NCI-H524 (cell line): ENCODE results near the gene COL5A2.
A peak's percentile ranks its signal among the peaks of the same experiment; 100 is the strongest.

Source experiments
- DNase-seq, 2 experiments: peaks; one replicate each; lab custom pipeline; 2025; lab: John Stamatoyannopoulos, UW

COL5A2 gene

GRCh38 chr2:189179570-189179950 is at the start of gene COL5A2:
TSS of gene COL5A2 (minus strand) at chr2:189179761. CDS start at chr2:189179604, 157 bp downstream.
- DNase-seq, result no peak

DNA sequence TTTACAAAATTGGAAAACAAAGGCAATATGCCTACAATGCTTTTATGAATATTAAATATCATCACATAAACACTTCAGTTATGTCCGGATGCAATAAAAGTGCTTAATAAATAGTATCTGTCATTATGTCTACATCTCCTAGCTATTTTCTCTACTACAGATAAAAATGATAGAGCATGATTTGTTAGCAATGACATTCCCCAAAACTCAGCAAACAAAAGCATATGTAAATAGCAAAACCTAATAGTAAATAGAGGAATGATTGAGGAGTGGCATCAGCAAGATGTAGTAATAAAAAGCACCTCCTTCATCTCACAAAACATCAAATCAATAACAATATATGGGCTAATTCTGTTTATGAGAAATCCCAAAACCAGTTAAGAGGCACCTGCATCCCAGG is 46.5 kb upstream of the COL5A2 start:
- no peak for DNase-seq

GRCh38 chr2:189225032-189225431 is 45.5 kb upstream of the COL5A2 start:
- DNase-seq, result peak in 1 of 2 experiments; percentile 4

- DNase-seq, result peak in 1 of 2 experiments; percentile 27
Observed at GRCh38 chr2:189222468-189223105, 43.0 kb upstream of the COL5A2 start.

DNA sequence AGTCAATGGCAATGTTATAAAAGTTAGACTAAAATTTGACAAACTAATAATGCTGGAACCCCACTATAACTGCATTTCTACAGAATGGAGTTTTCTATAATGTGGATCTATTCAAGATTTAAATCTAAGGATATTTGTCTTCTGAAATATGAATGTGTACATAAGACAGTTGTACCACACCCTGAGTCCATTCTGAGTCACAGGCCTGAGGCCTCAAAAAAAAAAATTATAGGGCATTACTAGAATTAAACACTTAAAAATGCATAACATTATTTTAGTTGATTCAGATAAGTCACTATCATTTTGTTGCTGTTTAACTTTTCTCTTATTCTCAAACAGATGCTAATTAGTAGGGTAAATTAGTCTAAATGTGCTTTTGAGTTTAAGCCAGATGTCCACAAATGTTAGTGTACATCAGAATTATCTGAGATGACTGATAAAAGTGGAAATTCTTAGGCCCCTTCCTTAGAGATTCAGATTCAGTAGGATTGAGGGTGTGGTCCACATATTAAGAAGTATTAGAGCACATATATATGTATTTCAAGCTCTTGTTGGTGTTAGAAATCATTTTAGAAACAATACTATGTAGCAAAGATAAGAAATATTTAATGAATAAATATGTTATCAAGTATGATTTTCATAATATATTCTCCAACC is 42.4 kb upstream of the COL5A2 start:
- DNase-seq, result no peak

- DNase-seq, result no peak
Observed at GRCh38 chr2:189218236-189218635, 38.7 kb upstream of the COL5A2 start.

- DNase-seq, result no peak
Observed at GRCh38 chr2:189217541-189217940, 38.0 kb upstream of the COL5A2 start.

DNA sequence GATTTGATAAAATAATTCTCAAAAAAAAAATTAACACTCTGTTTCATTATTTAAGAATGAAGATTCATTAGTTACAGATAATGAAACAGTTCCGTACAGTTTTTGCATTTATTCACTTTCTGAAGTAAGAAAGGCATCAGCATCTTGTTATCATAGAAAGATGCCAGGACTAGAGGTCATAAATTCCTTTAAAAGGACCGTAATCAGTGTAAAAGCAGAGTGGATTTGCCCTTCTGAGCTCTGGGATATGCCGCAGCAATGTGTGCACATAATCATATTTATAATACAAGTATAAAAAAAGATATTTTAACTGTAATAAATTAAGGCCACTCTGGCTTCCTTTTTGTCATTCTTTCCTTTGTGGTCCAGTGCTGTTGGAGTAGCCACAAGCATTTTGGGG is 37.5 kb upstream of the COL5A2 start:
- DNase-seq, result no peak

- no peak for DNase-seq
Observed at GRCh38 chr2:189214484-189214883, 34.9 kb upstream of the COL5A2 start.

- no peak for DNase-seq
Observed at GRCh38 chr2:189213250-189213649, 33.7 kb upstream of the COL5A2 start.

DNA sequence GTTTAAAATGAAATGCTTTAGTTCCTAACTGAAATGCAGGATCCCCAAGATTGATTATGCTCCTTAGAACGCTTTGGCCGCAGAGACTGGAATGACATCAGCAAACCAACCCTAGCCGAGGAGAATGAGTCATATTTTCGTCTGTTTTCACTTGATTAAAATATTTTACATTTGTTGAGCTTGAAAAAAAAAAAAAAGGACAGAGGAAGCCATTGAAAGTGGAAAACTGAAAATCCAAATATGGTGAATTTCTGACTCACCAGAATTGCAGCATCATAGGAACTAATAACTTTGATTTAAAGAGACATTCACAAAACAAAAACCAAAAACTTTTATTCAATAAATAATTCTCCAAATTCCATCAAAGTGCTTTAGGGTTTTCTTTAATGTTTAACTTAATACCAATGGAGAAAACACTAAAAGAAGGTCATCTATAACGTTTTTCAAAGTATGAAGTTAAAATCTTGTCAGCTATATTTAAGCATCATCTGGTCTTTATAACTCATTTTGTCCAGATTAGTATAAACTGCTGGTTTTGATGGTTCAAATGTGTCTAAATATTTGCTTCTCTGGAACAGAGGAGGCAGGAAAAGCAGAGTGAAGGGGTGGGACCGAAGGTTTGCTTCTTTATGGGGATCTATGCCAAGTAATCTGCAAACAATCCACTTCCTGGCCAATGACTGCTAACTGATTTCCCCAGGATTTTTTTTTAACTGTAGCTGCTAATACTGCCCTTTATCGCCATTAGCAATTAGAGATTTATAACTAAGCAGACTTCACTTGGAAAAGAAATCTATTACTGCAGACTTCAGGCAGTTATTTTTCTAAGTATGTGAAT is 30.9 kb upstream of the COL5A2 start:
- DNase-seq, result no peak

GRCh38 chr2:189208254-189208653 is 28.7 kb upstream of the COL5A2 start:
- no peak for DNase-seq

GRCh38 chr2:189204322-189204941 is 24.9 kb upstream of the COL5A2 start:
- DNase-seq, result no peak

GRCh38 chr2:189203177-189203799 is 23.7 kb upstream of the COL5A2 start:
- no peak for DNase-seq

DNA sequence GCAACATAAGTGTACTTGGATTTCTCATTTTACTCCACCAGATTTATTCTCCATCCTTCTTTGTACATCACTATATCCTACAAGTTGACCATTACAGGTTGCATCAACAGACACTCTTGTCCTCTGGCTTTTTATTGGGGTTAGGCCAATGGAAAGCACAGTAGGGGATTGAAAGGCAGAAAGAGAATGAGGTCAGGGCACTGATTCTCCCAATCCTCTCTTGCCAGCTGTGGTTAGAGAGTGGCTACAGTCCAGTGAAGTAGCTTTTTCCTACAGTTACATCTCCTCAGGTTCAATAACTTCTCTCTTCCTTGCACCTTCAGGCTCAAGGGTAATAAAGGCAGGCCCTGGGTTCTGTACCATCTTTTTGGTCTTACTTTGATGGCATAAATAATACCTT is 20.2 kb upstream of the COL5A2 start:
- no peak for DNase-seq

GRCh38 chr2:189192766-189193165 is 13.2 kb upstream of the COL5A2 start:
- peak; percentile 54 to 79 for DNase-seq

GRCh38 chr2:189191766-189192165 is 12.2 kb upstream of the COL5A2 start:
- no peak for DNase-seq

- no peak for DNase-seq
Observed at GRCh38 chr2:189190685-189191084, 11.1 kb upstream of the COL5A2 start.

DNA sequence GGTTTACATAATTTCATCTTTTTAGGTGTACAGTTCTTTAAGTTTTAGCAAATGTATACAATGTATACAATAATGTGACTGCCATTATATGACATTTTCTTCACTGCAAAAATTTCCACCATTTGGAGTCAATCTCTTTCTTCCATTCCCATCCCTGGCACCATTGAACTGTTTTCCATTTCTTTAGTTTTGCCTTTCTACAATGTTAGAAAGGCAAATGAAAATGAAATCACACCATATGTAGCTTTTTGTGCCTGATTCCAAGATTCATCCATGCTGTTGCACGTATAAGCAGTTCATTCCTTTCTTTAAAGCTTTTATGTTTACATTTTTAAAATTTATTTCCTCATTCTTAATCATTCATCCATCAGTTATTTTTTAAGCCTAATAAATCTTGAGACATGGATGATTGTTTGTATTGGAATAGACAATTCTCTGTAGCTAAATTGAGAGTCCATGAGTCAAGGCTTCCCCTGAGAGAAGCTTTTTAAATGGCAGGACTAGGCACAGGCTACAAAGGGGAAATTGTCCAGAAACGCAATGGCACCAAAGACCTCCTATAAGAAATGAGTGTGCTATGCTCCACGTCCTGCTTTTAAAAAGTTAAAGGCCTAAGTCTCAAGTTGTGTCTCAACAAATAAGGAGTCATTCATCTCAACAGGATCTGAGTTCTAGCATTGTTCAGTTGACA is 8.7 kb upstream of the COL5A2 start:
- no peak for DNase-seq

DNA sequence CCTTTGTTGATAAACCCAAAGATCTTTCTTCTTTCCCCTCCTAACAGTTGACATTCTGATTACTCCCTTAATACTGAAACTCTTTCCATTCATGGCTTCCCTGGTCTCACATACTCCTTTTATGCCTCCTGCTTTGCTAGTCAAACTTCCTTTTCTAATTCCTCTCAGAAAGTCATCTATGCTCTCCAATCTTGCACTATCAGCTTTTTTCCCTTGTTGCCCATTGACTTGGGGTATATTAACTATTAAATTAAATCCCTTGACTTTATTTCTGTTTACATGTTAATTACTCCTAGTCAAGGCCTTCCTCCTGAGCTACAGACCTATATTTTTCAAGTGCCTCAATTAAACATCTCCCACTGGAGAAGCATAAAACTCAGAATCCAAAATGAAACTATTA is 3.6 kb upstream of the COL5A2 start:
- no peak for DNase-seq

DNA sequence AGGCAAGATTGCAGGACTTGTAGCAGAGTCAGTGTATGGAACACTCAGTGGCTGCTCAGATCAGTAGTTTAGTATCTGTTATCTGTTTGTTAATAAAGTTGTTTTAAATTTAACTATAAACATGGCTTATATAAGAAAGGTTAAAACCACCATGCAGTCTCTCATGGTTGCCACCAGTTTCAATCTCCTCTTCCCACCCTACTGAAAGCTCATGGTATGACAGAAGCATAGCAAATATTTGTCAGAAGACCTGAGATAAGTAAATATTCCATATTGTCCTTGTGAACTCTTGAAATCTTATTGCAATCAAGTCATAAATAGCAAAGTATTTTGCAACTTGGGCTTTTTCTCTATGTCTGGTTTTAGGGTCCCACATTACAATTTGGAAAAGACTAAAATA is 2.1 kb upstream of the COL5A2 start:
- DNase-seq, result no peak
